Measurements from ENCODE around the gene MCOLN1. TPM values are rescaled to one million over a fixed set of nuclear protein-coding genes. Genes with fewer than 3 reads are reported as not detected.
A peak's percentile ranks its signal among the peaks of the same experiment; 100 is the strongest.

MCOLN1 gene
- total and polyA plus RNA-seq, 2 experiments from 2014 or later: 7.2 to 16.1 TPM

DNA sequence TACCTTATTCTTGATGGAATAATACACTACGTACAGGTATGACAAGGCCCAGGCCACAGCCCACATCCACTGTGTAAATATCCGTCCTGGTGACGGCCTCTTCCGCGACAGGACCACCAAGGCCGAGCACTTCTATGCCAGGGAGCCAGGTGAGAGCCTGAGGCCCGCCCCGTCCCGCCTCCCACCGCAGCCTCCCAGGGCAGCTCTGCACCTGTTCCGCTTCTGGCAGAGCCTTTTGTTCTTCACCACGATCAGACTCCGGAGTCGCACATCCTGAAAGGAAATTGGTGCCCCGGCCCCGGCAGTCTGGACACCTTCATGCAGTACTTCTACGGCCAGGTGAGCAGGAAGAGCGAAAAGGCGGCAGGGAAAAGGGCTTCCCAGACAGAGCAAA lies 17.1 kb upstream of the MCOLN1 start:
- no peaks in the 10 kb centered on the region for H3K36me3 Mint-ChIP-seq (ENCODE audit: low read depth)
- peaks cover 16% of the 10 kb centered on the region for H3K4me1 Mint-ChIP-seq
- Histone ChIP-seq H3F3A (replicated peaks; ENCODE audit: low read depth) (peaks cover 10% of the 10 kb centered on the region; the same call in 1 of the 2 replicates), H3K4me1 (ENCODE audit: insufficient read depth) (peaks cover 19% of the 10 kb centered on the region), H3K9me2 (ENCODE audit: insufficient read depth) (peaks cover 3% of the 10 kb centered on the region; the same call in 1 of the 2 replicates), H3K4me3 (peak overlapping the region; percentile 63), H3K27me3 (ENCODE audit: insufficient read depth) (peaks cover 27% of the 10 kb centered on the region), H2AFZ (peak overlapping the region; percentile 74), H3K36me3 (ENCODE audit: insufficient read depth) (no peaks in the 10 kb centered on the region), H3K27ac (ENCODE audit: low read depth) (no peak overlapping the region), H3K79me2 (replicated peaks; ENCODE audit: insufficient read depth) (no peaks in the 10 kb centered on the region), H4K20me1 (replicated peaks; ENCODE audit: insufficient read depth) (no peaks in the 10 kb centered on the region), H3K4me2 (peak overlapping the region; percentile 94)
- no peaks in the 10 kb centered on the region for H3K9me3 Mint-ChIP-seq
- H3K4me3 Mint-ChIP-seq: peak overlapping the region; percentile 73
- no peak overlapping the region for H3K27ac Mint-ChIP-seq
- no peak for ATAC-seq
- TF ChIP-seq POLR2AphosphoS5 (IDR thresholded peaks at IDR 0.05; ENCODE audit: low read depth): no peak
- TF ChIP-seq NANOG (IDR thresholded peaks at IDR 0.05; ENCODE audit: borderline replicate concordance): no peak
- no peak for TF ChIP-seq EZH2 (IDR thresholded peaks at IDR 0.05; ENCODE audit: low read depth, unreplicated experiment)
- TF ChIP-seq, protein P1, sequence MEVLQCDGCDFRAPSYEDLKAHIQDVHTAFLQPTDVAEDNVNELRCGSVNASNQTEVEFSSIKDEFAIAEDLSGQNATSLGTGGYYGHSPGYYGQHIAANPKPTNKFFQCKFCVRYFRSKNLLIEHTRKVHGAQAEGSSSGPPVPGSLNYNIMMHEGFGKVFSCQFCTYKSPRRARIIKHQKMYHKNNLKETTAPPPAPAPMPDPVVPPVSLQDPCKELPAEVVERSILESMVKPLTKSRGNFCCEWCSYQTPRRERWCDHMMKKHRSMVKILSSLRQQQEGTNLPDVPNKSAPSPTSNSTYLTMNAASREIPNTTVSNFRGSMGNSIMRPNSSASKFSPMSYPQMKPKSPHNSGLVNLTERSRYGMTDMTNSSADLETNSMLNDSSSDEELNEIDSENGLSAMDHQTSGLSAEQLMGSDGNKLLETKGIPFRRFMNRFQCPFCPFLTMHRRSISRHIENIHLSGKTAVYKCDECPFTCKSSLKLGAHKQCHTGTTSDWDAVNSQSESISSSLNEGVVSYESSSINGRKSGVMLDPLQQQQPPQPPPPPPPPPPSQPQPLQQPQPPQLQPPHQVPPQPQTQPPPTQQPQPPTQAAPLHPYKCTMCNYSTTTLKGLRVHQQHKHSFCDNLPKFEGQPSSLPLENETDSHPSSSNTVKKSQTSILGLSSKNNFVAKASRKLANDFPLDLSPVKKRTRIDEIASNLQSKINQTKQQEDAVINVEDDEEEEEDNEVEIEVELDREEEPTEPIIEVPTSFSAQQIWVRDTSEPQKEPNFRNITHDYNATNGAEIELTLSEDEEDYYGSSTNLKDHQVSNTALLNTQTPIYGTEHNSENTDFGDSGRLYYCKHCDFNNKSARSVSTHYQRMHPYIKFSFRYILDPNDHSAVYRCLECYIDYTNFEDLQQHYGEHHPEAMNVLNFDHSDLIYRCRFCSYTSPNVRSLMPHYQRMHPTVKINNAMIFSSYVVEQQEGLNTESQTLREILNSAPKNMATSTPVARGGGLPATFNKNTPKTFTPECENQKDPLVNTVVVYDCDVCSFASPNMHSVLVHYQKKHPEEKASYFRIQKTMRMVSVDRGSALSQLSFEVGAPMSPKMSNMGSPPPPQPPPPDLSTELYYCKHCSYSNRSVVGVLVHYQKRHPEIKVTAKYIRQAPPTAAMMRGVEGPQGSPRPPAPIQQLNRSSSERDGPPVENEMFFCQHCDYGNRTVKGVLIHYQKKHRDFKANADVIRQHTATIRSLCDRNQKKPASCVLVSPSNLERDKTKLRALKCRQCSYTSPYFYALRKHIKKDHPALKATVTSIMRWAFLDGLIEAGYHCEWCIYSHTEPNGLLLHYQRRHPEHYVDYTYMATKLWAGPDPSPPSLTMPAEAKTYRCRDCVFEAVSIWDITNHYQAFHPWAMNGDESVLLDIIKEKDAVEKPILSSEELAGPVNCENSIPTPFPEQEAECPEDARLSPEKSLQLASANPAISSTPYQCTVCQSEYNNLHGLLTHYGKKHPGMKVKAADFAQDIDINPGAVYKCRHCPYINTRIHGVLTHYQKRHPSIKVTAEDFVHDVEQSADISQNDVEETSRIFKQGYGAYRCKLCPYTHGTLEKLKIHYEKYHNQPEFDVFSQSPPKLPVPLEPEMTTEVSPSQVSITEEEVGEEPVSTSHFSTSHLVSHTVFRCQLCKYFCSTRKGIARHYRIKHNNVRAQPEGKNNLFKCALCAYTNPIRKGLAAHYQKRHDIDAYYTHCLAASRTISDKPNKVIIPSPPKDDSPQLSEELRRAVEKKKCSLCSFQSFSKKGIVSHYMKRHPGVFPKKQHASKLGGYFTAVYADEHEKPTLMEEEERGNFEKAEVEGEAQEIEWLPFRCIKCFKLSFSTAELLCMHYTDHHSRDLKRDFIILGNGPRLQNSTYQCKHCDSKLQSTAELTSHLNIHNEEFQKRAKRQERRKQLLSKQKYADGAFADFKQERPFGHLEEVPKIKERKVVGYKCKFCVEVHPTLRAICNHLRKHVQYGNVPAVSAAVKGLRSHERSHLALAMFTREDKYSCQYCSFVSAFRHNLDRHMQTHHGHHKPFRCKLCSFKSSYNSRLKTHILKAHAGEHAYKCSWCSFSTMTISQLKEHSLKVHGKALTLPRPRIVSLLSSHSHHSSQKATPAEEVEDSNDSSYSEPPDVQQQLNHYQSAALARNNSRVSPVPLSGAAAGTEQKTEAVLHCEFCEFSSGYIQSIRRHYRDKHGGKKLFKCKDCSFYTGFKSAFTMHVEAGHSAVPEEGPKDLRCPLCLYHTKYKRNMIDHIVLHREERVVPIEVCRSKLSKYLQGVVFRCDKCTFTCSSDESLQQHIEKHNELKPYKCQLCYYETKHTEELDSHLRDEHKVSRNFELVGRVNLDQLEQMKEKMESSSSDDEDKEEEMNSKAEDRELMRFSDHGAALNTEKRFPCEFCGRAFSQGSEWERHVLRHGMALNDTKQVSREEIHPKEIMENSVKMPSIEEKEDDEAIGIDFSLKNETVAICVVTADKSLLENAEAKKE (CRISPR knock-in tag; IDR thresholded peaks at IDR 0.05): no peak
- TF ChIP-seq, protein P2, sequence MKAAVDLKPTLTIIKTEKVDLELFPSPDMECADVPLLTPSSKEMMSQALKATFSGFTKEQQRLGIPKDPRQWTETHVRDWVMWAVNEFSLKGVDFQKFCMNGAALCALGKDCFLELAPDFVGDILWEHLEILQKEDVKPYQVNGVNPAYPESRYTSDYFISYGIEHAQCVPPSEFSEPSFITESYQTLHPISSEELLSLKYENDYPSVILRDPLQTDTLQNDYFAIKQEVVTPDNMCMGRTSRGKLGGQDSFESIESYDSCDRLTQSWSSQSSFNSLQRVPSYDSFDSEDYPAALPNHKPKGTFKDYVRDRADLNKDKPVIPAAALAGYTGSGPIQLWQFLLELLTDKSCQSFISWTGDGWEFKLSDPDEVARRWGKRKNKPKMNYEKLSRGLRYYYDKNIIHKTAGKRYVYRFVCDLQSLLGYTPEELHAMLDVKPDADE (IDR thresholded peaks at IDR 0.05): no peak
- no peak for TF ChIP-seq STAT1 (IDR thresholded peaks at IDR 0.05; ENCODE audit: unreplicated experiment)
- TF ChIP-seq ZNF114 (CRISPR knock-in tag; IDR thresholded peaks at IDR 0.05): no peak
- TF ChIP-seq, protein P3, sequence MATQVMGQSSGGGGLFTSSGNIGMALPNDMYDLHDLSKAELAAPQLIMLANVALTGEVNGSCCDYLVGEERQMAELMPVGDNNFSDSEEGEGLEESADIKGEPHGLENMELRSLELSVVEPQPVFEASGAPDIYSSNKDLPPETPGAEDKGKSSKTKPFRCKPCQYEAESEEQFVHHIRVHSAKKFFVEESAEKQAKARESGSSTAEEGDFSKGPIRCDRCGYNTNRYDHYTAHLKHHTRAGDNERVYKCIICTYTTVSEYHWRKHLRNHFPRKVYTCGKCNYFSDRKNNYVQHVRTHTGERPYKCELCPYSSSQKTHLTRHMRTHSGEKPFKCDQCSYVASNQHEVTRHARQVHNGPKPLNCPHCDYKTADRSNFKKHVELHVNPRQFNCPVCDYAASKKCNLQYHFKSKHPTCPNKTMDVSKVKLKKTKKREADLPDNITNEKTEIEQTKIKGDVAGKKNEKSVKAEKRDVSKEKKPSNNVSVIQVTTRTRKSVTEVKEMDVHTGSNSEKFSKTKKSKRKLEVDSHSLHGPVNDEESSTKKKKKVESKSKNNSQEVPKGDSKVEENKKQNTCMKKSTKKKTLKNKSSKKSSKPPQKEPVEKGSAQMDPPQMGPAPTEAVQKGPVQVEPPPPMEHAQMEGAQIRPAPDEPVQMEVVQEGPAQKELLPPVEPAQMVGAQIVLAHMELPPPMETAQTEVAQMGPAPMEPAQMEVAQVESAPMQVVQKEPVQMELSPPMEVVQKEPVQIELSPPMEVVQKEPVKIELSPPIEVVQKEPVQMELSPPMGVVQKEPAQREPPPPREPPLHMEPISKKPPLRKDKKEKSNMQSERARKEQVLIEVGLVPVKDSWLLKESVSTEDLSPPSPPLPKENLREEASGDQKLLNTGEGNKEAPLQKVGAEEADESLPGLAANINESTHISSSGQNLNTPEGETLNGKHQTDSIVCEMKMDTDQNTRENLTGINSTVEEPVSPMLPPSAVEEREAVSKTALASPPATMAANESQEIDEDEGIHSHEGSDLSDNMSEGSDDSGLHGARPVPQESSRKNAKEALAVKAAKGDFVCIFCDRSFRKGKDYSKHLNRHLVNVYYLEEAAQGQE (IDR thresholded peaks at IDR 0.05; ENCODE audit: unreplicated experiment): no peak
- TF ChIP-seq EZH2phosphoT487 (IDR thresholded peaks at IDR 0.05; ENCODE audit: unreplicated experiment): no peak
- no peak for TF ChIP-seq JUNB (IDR thresholded peaks at IDR 0.05; ENCODE audit: unreplicated experiment)
- TF ChIP-seq CREB1 (CRISPR knock-in tag; IDR thresholded peaks at IDR 0.05; ENCODE audit: low read depth): no peak
- TF ChIP-seq, protein P4, sequence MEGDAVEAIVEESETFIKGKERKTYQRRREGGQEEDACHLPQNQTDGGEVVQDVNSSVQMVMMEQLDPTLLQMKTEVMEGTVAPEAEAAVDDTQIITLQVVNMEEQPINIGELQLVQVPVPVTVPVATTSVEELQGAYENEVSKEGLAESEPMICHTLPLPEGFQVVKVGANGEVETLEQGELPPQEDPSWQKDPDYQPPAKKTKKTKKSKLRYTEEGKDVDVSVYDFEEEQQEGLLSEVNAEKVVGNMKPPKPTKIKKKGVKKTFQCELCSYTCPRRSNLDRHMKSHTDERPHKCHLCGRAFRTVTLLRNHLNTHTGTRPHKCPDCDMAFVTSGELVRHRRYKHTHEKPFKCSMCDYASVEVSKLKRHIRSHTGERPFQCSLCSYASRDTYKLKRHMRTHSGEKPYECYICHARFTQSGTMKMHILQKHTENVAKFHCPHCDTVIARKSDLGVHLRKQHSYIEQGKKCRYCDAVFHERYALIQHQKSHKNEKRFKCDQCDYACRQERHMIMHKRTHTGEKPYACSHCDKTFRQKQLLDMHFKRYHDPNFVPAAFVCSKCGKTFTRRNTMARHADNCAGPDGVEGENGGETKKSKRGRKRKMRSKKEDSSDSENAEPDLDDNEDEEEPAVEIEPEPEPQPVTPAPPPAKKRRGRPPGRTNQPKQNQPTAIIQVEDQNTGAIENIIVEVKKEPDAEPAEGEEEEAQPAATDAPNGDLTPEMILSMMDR (conservative IDR thresholded peaks at IDR 0.05; ENCODE audit: low read depth in 2 of 2): no peak
- no peak for TF ChIP-seq ZNF331 (CRISPR knock-in tag; IDR thresholded peaks at IDR 0.05; ENCODE audit: low read depth)
- peak; percentile 56 for DNase-seq (ENCODE audit: low spot score)
- H3K27me3 Mint-ChIP-seq (ENCODE audit: insufficient read depth, low read depth, poor library complexity): peaks cover 33% of the 10 kb centered on the region

Data from GM23338 (cell line).